SK-N-MC (cell line): Measurements from ENCODE around the gene MIER2.
"Not testable (repeated sequence)": the region's sequence is repeated elsewhere in the genome, so short reads cannot be mapped to it uniquely, and the experiment has no call there.

ENCODE experiments used
- EZH2 ChIP-seq: fragments of 200-600 bp; sonication (generic); IDR thresholded peaks from one replicate; pipeline ENCODE4 v1.6.1; 2017; ENCODE audit warnings: antibody characterized with exemption
- FOXP2 ChIP-seq: optimal IDR thresholded peaks from 2 replicates; pipeline ENCODE3; 2011; ENCODE audit warnings: mild to moderate bottlenecking, moderate library complexity; ENCODE audit not compliant: insufficient read depth; ENCODE audit errors: extremely low read length, control extremely low read depth
- POLR2AphosphoS5 ChIP-seq: IDR thresholded peaks from 2 replicates; pipeline ENCODE4 v1.6.1; 2012; ENCODE audit warnings: mild to moderate bottlenecking, low read depth, low read length, borderline replicate concordance

- TF ChIP-seq EZH2, POLR2AphosphoS5, FOXP2: not testable (repeated sequence)
These were observed 73.8 kb downstream of the MIER2 start for GRCh38 chr19:270766-271318.
